A673 (cell line): ENCODE data around the gene OLFML1. TPM values are rescaled to one million over a fixed set of nuclear protein-coding genes. Genes with fewer than 3 reads are reported as not detected.

Source experiments
- BruUV-seq: library from RNA; stranded (reverse); fragments of 400-500 nt; replicated peaks from 2 replicates; lab custom pipeline; 2021; lab: Mats Ljungman, UMichigan
- CTCF ChIA-PET: fragments of 300-600 bp; sonication (Branson Sonifier 250); formaldehyde crosslinking; loops from one replicate; lab custom pipeline; 2022; ENCODE audit warnings: antibody characterized with exemption; lab: Charles Lee
- POLR2A ChIA-PET: fragments of 300-600 bp; sonication (Branson Sonifier 250); formaldehyde crosslinking; loops from one replicate; lab custom pipeline; 2022; ENCODE audit warnings: antibody characterized with exemption; ENCODE audit not compliant: low non-redundant PET; lab: Charles Lee
- DNase-seq: peaks from one replicate; pipeline ENCODE4 v3.0.0-alpha.2; 2015; ENCODE audit warnings: low spot score
- H3K27ac ChIP-seq: fragments of 200-600 bp; sonication (generic); 2 replicates; pipeline ENCODE4 v1.5.1; 2016; ENCODE audit warnings: mixed run types, low read depth, mild to moderate bottlenecking, mixed read lengths, antibody characterized with exemption, low read length; ENCODE audit not compliant: poor library complexity, severe bottlenecking
- H3K27me3 ChIP-seq: fragments of 200-600 bp; sonication (generic); replicated peaks from 2 replicates; pipeline ENCODE4 v1.6.1; 2017; ENCODE audit warnings: mixed run types, low read depth, mild to moderate bottlenecking, mixed read lengths, antibody characterized with exemption, low read length; ENCODE audit not compliant: insufficient read depth, poor library complexity
- H3K36me3 ChIP-seq: fragments of 200-600 bp; sonication (generic); 2 replicates; pipeline ENCODE4 v1.6.1; 2016; ENCODE audit warnings: mixed run types, mild to moderate bottlenecking, mixed read lengths, antibody characterized with exemption, low read length; ENCODE audit not compliant: insufficient read depth, poor library complexity, severe bottlenecking
- H3K4me1 ChIP-seq: fragments of 200-600 bp; sonication (generic); 2 replicates; pipeline ENCODE4 v1.6.1; 2017; ENCODE audit warnings: mixed run types, mild to moderate bottlenecking, mixed read lengths, antibody characterized with exemption, low read length; ENCODE audit not compliant: insufficient read depth, poor library complexity, severe bottlenecking
- H3K4me3 ChIP-seq: fragments of 200-600 bp; sonication (generic); 2 replicates; pipeline ENCODE4 v1.5.1; 2016; ENCODE audit warnings: low read depth, mixed run types, mild to moderate bottlenecking, mixed read lengths, low read length; ENCODE audit not compliant: poor library complexity, severe bottlenecking
- H3K9me3 ChIP-seq: fragments of 200-600 bp; sonication (generic); 2 replicates; pipeline ENCODE4 v1.6.1; 2016; ENCODE audit warnings: mixed run types, low read depth, mild to moderate bottlenecking, mixed read lengths, antibody characterized with exemption, low read length; ENCODE audit not compliant: poor library complexity, severe bottlenecking
- CTCF ChIP-seq: fragments of 300-800, 200-600 bp; sonication (generic); conservative IDR thresholded peaks from 2 replicates; pipeline ENCODE4 v1.5.1; 2017; ENCODE audit warnings: low read depth, mild to moderate bottlenecking, antibody characterized with exemption, low read length, moderate library complexity, mixed read lengths
- EZH2 ChIP-seq: fragments of 200-600 bp; sonication (generic); IDR thresholded peaks from 2 replicates; pipeline ENCODE4 v1.6.1; 2017; ENCODE audit warnings: borderline replicate concordance, low read depth, mild to moderate bottlenecking, mixed read lengths, antibody characterized with exemption, low read length; ENCODE audit not compliant: poor library complexity, severe bottlenecking
- intact Hi-C: fragments of 100-400 bp; cut with micrococcal nuclease; formaldehyde crosslinking; loops from one replicate; pipeline ENCODE4 v1.10.0; 2022; ENCODE audit not compliant: unreplicated experiment
- total RNA-seq: library from RNA; stranded (reverse); gene quantifications from 2 replicates; pipeline ENCODE4 v1.2.3, GENCODE V29; 2021

OLFML1 gene
- total RNA-seq, 1 experiment from 2014 or later = not detected

- no TSS peak for BruUV-seq
- intact Hi-C loops = no loop called here
- no peaks in the 10 kb centered on the region for H3K27me3 ChIP-seq
- no peak for DNase-seq
- H3K4me3 ChIP-seq = no peak overlapping the region
- H3K4me1 ChIP-seq = no peaks in the 10 kb centered on the region
- CTCF ChIA-PET = no interaction called here
- TF ChIP-seq CTCF (no peak), EZH2 (no peak)
- H3K36me3 ChIP-seq = no peaks in the 10 kb centered on the region
- no peak overlapping the region for H3K27ac ChIP-seq
- POLR2A ChIA-PET = no interaction called here
- no peaks in the 10 kb centered on the region for H3K9me3 ChIP-seq
These were observed 44.8 kb downstream of the OLFML1 start for GRCh38 chr11:7530013-7530640.

GRCh38 chr11:7531011-7531410 lies 45.7 kb downstream of the OLFML1 start:
- Histone ChIP-seq H3K27me3 (no peaks in the 10 kb centered on the region), H3K36me3 (no peaks in the 10 kb centered on the region), H3K4me3 (no peak overlapping the region), H3K27ac (no peak overlapping the region), H3K9me3 (no peaks in the 10 kb centered on the region), H3K4me1 (no peaks in the 10 kb centered on the region)
- BruUV-seq = no TSS peak
- ChIA-PET CTCF (no interaction called here), POLR2A (no interaction called here)
- TF ChIP-seq CTCF (no peak), EZH2 (no peak)
- no peak for DNase-seq
- intact Hi-C loops = no loop called here

- POLR2A ChIA-PET = no interaction called here
- intact Hi-C loops = no loop called here
- Histone ChIP-seq H3K4me3 (no peak overlapping the region), H3K36me3 (no peaks in the 10 kb centered on the region), H3K27ac (no peak overlapping the region), H3K9me3 (no peaks in the 10 kb centered on the region), H3K4me1 (no peaks in the 10 kb centered on the region), H3K27me3 (no peaks in the 10 kb centered on the region)
- BruUV-seq = no TSS peak
- no peak for TF ChIP-seq EZH2
- no peak for TF ChIP-seq CTCF
- CTCF ChIA-PET = no interaction called here
- DNase-seq = no peak
These were observed 47.3 kb downstream of the OLFML1 start for GRCh38 chr11:7532405-7533145.
